Colonic mucosa (tissue), 4 donors: ENCODE data around the gene ZFPM1. TPM values are rescaled to one million over a fixed set of nuclear protein-coding genes. Genes with fewer than 3 reads are reported as not detected.

Source experiments
- DNase-seq: peaks from one replicate; pipeline ENCODE4 v3.0.0-alpha.2; 2020
- H3K27ac ChIP-seq: fragments of 200-600 bp; one replicate; pipeline ENCODE4 v1.8.0; 2021
- H3K27me3 ChIP-seq: fragments of 200-600 bp; one replicate; pipeline ENCODE4 v1.8.0; 2021
- H3K36me3 ChIP-seq: fragments of 200-600 bp; one replicate; pipeline ENCODE4 v1.8.0; 2021
- H3K4me1 ChIP-seq: fragments of 200-600 bp; one replicate; pipeline ENCODE4 v1.8.0; 2021; ENCODE audit warnings: mild to moderate bottlenecking
- H3K4me3 ChIP-seq: fragments of 200-600 bp; one replicate; pipeline ENCODE4 v1.8.0; 2021
- H3K9ac ChIP-seq, 2 donors: one replicate each; pipeline ENCODE4 v1.7.0; 2013; ENCODE audit warnings: control low read depth in 2 of 2, low read depth in 2 of 2, low read length in 2 of 2
- H3K9me3 ChIP-seq: fragments of 200-600 bp; one replicate; pipeline ENCODE4 v1.8.0; 2021
- CTCF ChIP-seq: fragments of 200-600 bp; IDR thresholded peaks from one replicate; pipeline ENCODE4 v1.8.0; 2022; ENCODE audit warnings: antibody characterized with exemption, mild to moderate bottlenecking
- intact Hi-C: fragments of 100-400 bp; cut with DNase I; formaldehyde crosslinking; loops from one replicate; pipeline ENCODE4 v1.14.1; 2022
- total RNA-seq, 2 donors: library from RNA; stranded (reverse); fragmentation: NEBNext Ultra II Directional in 1 of 2; extraction: Animal tissue kit (Norgen Biotek cat#: 25700) in 1 of 2; gene quantifications; one replicate each; pipeline ENCODE4 v1.2.1, GENCODE V29; 2021
- donor health status: healthy.
- donor health status: DM: no; HTN: no; CAD: no.
- donor health status: DM: no; HTN: no; CAD: no.

Gene ZFPM1
- total RNA-seq, 2 donors from 2014 or later, result 6.6 to 12.5 TPM

- no peak for TF ChIP-seq CTCF
- no peak overlapping the region for H3K4me3 ChIP-seq
- no peaks in the 10 kb centered on the region for H3K36me3 ChIP-seq
- no peak overlapping the region for H3K9ac ChIP-seq
- no peaks in the 10 kb centered on the region for H3K9me3 ChIP-seq
- intact Hi-C loops, result loop anchor here (10.0 kb wide), 1 partner anchor 237 kb away; no protein-coding TSS in a partner anchor
- no peak overlapping the region for H3K27ac ChIP-seq
- H3K4me1 ChIP-seq, result no peaks in the 10 kb centered on the region
- H3K27me3 ChIP-seq, result peaks cover 17% of the 10 kb centered on the region
- DNase-seq, result no peak
These were observed 20.9 kb upstream of the ZFPM1 start for GRCh38 chr16:88432174-88432573.

- no peak overlapping the region for H3K27ac ChIP-seq
- intact Hi-C loops, result loop anchor here (10.0 kb wide), 1 partner anchor 238 kb away; no protein-coding TSS in a partner anchor
- H3K9me3 ChIP-seq, result no peaks in the 10 kb centered on the region
- H3K9ac ChIP-seq, result no peak overlapping the region
- peaks cover 17% of the 10 kb centered on the region for H3K27me3 ChIP-seq
- H3K4me1 ChIP-seq, result no peaks in the 10 kb centered on the region
- no peak overlapping the region for H3K4me3 ChIP-seq
- no peak for DNase-seq
- H3K36me3 ChIP-seq, result no peaks in the 10 kb centered on the region
- no peak for TF ChIP-seq CTCF
These were observed 20.3 kb upstream of the ZFPM1 start for GRCh38 chr16:88432753-88433152.

GRCh38 chr16:88433632-88434352, 19.3 kb upstream of the ZFPM1 start:
- H3K36me3 ChIP-seq, result no peaks in the 10 kb centered on the region
- H3K9me3 ChIP-seq, result no peaks in the 10 kb centered on the region
- no peaks in the 10 kb centered on the region for H3K4me1 ChIP-seq
- H3K27ac ChIP-seq, result no peak overlapping the region
- no peak overlapping the region for H3K9ac ChIP-seq
- peaks cover 17% of the 10 kb centered on the region for H3K27me3 ChIP-seq
- intact Hi-C loops, result loop anchor here (10.0 kb wide), 1 partner anchor 239 kb away; no protein-coding TSS in a partner anchor
- no peak overlapping the region for H3K4me3 ChIP-seq
- no peak for TF ChIP-seq CTCF
- DNase-seq, result no peak

- DNase-seq, result no peak
- Histone ChIP-seq H3K4me1 (no peaks in the 10 kb centered on the region), H3K27me3 (peaks cover 17% of the 10 kb centered on the region), H3K27ac (no peak overlapping the region), H3K4me3 (no peak overlapping the region), H3K9ac (no peak overlapping the region), H3K9me3 (no peaks in the 10 kb centered on the region), H3K36me3 (no peaks in the 10 kb centered on the region)
- intact Hi-C loops, result loop anchor here (10.0 kb wide), 1 partner anchor 240 kb away; no protein-coding TSS in a partner anchor
- no peak for TF ChIP-seq CTCF
These were observed 18.8 kb upstream of the ZFPM1 start for GRCh38 chr16:88434353-88434690.

GRCh38 chr16:88434746-88435145, 18.3 kb upstream of the ZFPM1 start:
- intact Hi-C loops, result loop anchor here (5.0 to 10.0 kb wide), 2 partner anchors 240 to 462 kb away; no protein-coding TSS in a partner anchor
- H3K27ac ChIP-seq, result no peak overlapping the region
- no peak overlapping the region for H3K4me3 ChIP-seq
- H3K36me3 ChIP-seq, result no peaks in the 10 kb centered on the region
- peaks cover 16% of the 10 kb centered on the region for H3K27me3 ChIP-seq
- DNase-seq, result no peak
- no peaks in the 10 kb centered on the region for H3K9me3 ChIP-seq
- H3K4me1 ChIP-seq, result no peaks in the 10 kb centered on the region
- no peak overlapping the region for H3K9ac ChIP-seq
- TF ChIP-seq CTCF, result no peak
